WTC11 (cell line): ENCODE results near the gene SMPX.

Source experiments
- ARID4B ChIP-seq: sonication (generic); formaldehyde crosslinking; IDR thresholded peaks from 2 replicates; pipeline ENCODE4 v1.8.0; 2023; ENCODE audit warnings: missing genetic modification reagents, mild to moderate bottlenecking, borderline replicate concordance
- CTCF ChIP-seq: fragments of 200-600 bp; IDR thresholded peaks from 2 replicates; pipeline ENCODE4 v1.8.0; 2022; ENCODE audit warnings: antibody characterized with exemption
- ESRRA ChIP-seq: sonication (generic); formaldehyde crosslinking; IDR thresholded peaks from 2 replicates; pipeline ENCODE4 v1.8.1; 2022; ENCODE audit warnings: mild to moderate bottlenecking, missing genetic modification reagents, borderline replicate concordance
- NFYB ChIP-seq: sonication (generic); formaldehyde crosslinking; conservative IDR thresholded peaks from 2 replicates; pipeline ENCODE4 v1.8.0; 2022; ENCODE audit warnings: low read depth, missing genetic modification reagents
- NR1H2 ChIP-seq: sonication (generic); formaldehyde crosslinking; IDR thresholded peaks from 2 replicates; pipeline ENCODE4 v1.9.0; 2021; ENCODE audit warnings: mild to moderate bottlenecking, moderate library complexity, missing genetic modification reagents
- SP1 ChIP-seq: sonication (generic); formaldehyde crosslinking; conservative IDR thresholded peaks from 2 replicates; pipeline ENCODE4 v1.8.1; 2022; ENCODE audit warnings: missing genetic modification reagents
- ZNF512 ChIP-seq: sonication (generic); formaldehyde crosslinking; IDR thresholded peaks from 2 replicates; pipeline ENCODE4 v1.8.1; 2022; ENCODE audit warnings: missing genetic modification reagents, borderline replicate concordance

- no peak for TF ChIP-seq CTCF
- TF ChIP-seq NFYB (CRISPR knock-in tag), result no peak
- TF ChIP-seq NR1H2 (CRISPR knock-in tag), result no peak
- TF ChIP-seq ESRRA (CRISPR knock-in tag), result no peak
- no peak for TF ChIP-seq ZNF512 (CRISPR knock-in tag)
- TF ChIP-seq SP1 (CRISPR knock-in tag), result no peak
- no peak for TF ChIP-seq ARID4B (CRISPR knock-in tag)
Observed at GRCh38 chrX:21728276-21728968, 29.5 kb downstream of the SMPX start.
